ENCODE measurements around the gene TOPBP1.

The TOPBP1 gene

DNA sequence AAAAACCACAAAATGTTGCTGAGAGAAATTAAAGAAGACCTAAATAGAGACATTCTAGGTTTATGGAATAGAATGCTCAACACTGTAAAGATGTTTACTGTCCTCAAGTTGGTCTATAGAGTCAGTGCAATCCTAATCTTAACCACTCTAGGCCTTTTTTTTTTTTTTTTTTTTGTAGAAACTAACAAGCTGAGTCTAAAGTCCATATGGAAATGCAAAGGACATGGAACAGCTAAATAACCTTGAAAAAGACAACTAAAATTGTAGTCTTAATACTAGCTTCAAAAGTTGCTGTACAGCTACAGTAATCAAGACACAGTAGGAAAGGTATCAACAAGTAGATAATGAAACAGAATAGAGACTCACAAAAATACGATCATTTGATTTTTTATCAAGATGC, 55.4 kb downstream of the TOPBP1 start:
- DNase-seq, result no peak

DNA sequence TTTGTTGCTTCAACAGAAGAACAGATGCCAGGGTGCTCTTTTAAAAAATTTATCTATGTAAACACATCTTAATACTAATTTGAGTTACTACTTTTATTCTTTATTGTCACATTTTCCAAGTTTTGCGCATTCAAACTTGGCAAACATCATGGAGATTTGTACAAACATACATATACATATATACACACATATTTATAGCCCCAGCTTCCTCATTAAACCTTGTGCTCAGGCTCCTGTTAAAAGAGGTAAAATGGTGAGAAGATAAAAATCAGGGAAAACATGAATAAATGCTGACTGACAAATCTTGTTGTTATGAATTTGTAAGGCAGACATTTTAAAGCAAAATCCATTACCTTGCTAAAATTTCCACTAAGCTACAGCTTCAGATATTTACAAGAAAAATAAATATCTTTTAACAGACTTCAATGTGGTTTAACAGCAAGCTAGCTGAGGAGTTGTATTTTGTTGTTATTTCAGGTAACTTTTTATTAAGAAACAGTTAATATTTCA, 61.1 kb downstream of the TOPBP1 start:
- no peak for DNase-seq

DNA sequence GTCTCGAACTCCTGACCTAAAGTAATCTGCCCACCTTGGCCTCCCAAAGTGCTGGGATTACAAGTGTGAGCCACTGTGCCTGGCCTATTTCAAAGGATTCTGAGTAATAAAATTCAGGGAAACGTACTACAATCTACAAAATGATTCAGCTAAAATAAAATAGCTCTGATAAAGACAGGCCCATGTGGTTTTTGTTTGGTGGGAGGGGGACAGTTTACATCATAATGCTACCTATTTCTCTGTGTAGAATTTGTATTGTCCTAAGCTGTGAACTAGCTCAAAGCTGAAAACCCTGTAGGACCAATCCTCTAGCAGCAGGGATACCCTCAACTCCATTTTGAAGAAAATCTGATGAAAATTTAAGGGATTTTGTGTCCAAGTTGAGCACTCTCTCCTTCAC, 62.5 kb downstream of the TOPBP1 start:
- no peak for DNase-seq

DNA sequence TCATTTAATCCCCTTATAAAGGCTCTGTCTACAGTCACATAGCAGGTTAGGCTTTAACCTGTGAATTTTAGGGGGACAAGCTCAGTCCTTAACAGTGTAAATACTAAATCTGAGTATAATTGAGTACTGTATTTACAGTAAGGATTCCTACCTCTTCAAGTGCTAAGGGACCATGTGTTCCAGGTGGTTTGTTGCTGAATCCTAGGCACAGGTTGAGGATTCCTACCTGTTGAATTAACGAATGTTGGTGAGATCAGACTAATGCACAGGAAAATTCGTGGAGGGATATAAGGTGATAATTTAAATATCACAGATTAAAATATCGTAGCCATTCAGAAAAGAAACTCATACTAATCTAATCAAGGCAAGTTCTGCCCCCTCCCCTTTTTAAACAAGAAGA, 63.3 kb downstream of the TOPBP1 start:
- no peak for DNase-seq

DNA sequence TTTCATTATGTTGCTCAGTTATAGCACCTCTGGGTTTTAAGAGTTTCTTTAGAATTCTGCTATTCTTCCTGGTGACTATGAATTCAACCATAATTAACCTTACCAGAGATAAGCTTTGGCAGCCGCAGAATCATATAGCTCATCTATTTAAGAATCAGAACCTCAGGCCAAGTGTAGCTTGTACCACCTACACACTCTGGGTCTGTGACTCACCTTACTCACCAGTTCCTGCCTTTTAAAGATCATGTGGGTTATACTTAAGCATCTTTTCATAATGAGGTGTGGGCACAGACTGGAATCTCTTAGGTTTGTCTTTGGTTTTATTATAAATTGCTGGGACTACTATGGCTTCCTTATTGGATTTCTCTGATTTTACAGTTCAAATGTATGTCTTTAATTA, 66.4 kb downstream of the TOPBP1 start:
- no peak for DNase-seq

DNA sequence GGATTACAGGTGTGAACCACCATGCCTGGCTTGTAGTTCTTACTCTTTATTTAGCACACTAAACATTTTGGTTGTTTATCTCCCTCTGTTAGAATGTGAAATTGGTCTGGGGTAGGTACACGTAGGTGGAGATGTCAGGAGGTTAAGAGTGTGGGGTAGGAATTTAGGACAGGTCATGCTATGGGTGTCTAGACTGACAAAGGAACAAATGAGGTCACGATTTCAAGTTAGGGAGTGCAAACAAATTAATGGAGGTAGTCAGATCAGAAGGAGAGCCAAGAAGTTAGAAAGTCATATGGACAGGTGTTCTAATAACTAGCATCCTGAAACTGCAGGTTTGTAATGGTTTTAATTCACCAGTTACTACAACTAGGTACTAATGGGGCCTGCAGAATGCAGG, 68.5 kb downstream of the TOPBP1 start:
- DNase-seq, result no peak

DNA sequence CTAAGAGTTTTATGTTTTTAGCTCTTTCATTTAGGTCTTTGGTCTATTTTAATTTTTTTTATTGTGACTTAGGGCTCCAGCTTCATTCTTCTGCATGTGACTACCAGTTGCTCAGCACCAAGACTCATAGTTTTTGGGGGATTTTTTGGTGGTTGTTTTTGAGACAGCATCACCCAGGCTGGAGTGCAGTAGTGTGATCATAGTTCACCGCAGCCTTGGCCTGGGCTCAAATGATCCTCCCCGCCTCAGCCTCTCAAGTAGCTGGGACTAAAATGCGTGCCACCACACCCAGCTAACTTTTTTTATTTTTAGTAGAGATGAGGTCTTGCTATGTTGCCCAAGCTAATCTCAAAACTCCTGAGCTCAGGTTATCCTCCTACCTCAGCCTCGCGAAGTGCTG, 68.9 kb downstream of the TOPBP1 start:
- DNase-seq, result no peak

DNA sequence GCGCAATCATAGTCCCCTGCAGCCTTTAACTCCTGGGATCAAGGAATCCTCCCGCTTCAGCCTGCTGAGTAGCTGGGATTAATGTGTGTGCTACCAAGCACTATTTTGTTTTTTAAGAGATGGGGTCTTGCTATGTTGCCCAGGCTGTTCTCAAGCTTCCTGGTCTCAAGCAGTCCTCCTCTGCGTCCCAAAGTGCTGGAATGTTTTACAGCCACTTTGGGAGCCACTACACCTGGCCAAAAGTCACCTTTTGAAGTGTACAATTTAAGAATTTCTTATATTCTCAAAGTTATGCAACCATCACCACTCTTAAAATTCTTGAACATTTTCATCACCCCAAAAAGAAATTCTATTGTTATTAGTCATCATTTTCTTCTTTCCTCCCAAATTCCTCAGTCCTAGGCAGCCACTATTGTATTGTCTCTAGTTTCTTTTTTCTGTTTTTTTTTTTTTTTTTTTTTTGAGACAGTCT, 70.4 kb downstream of the TOPBP1 start:
- DNase-seq, result no peak

DNA sequence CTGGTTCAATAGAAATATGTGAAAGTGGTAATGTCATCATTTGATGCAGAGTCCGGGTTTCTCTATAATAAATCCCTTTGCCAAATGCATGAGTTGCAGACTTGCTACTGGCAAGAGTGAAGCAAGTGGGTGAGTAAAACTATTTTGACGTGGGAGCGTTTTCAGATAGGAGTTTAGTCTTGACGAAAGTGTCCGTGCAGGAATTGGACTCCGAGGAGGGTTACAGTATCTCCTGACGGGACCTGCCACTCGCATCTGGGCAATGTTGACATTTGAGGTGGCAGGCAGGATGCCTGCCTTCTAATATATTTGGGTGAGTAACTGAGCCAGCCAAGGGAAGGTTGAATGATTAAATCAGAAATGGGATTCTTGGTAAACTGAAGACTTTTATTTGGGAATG, 72.2 kb downstream of the TOPBP1 start:
- DNase-seq, result no peak

DNA sequence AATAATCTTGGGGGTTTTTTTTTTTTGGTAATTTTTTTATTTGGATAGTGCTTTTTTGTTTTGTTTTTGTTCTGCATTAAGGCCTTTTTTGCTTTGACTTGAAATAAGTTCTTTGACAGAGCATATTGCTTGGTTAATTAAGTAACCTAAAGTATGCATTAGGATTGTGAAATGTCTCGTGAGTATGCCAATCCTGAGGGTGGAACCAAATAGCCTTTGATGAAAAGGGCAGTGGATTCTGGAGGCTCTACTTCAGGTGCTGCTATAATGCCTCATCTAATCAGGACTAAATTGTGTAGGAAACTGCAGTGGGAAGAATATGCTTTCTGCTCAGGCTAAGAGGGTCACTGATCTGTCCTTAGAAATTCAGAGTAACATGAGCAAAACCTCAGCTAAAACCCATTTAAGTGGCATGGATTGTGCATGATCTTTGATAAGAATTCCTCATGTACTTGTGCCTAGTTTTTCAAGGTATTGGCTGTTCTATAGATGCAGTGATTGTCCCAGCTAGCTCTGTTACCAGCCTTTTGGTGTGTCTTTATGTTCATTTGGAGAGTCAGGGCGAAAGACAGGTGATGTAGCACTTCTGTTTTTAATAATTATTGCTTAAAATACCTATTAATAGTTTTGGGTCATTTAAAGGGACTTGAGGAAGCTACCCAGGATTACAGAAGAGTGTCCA, 72.8 kb downstream of the TOPBP1 start:
- DNase-seq, result no peak

DNA sequence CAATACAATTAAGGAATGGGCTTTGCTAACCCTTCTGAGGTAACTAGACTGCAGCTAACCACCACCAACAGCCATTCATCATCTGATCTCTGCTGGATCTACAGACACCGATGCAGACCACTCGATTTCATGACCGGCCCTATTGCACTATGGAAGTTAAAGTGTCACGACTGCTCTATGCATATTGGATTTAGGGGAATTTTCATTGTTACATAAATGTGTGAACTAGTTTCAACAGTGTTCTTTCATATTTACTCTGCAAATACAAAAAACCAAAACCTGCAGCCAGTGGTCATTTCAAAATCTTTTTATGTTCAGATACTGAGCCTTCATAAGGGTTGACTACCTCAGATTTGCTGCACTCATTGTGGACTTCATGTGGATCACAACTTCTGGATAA, 73.7 kb downstream of the TOPBP1 start:
- DNase-seq, result no peak

DNA sequence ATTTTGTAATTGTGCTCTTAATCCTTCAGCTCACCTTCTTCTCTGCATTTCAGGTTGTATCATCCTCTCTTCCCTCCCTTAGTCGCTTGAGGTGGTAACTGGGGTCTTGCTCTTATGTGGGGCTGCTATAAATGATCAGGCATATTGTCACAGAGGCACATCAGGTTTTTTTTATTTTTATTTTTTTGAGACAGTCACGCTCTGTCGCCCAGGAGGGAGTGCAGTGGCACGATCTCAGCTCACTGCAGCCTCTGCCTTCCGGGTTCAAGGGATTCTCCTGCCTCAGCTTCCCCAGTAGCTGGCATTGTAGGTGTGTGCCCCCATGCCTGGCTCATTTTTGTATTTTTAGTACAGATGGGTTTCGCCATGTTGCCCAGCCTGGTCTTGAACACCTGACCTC, 78.3 kb downstream of the TOPBP1 start:
- no peak for DNase-seq

DNA sequence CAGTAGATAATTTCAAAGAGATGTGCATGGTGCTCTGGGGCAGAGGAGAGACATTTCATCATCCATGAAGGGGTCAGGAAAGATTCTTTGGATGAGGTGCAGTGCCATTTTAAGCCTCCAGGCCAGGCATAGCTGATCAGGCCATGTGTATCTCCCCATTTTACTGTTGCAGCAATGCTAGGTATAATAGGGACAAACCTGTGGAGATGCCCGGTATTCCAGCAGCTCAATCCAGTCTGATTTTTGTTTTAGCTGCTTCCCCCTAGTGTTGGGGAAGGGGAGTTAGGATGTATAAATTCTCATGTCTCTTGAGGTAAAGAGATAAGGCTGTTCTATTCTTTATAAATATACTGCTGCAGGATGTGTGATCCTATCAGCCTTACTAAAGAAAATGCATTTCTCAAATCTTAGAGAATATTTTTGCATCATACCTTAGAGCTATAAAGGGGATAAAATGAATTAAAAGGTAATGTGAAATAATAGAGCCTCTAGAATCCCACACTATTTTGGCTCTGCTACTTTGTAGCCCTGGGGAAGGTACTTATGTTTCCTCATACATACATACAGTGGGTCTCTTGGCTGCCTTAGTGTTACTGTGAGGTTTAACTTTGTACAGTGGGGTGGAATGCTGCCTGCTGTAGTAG, 83.1 kb downstream of the TOPBP1 start:
- DNase-seq, result no peak

DNA sequence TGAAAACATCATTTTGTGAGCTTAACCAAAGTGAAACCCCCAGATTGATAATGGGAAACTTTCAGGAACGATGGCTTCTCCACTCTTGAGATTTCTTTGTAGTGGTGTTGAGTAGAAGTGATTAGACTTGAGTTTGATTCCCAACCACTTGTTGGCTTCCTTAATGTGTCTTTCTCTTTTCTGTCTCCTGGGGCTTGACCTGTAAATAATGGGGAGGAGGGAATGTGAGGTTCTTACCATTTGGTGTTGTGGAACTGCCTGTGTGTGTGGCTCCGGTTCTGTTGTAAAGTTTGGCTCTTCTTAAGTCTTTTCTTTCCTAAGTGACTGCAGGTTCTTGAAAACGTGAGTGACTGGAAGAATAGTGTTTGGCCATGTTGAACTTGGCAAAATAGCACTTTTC, 85.6 kb downstream of the TOPBP1 start:
- no peak for DNase-seq

DNA sequence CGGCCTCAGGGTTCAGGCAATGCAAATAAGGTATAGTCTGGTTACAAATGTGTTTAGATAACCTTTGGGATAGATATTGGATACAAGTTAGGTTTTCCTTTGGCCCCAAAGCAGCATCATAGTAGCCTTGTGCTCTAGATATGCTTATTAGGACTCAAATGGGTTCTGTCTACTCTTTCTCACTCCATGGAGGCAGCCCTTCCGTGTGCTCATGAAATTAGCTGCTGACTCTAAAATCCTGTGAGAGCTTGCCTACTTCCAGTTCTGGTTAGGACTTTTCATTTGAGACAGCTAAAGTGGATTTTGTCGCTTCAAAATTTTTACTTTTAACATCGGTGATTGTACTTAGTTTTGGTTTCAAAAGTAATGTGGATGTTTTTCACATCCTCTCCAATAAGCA, 86.7 kb downstream of the TOPBP1 start:
- DNase-seq, result no peak

DNA sequence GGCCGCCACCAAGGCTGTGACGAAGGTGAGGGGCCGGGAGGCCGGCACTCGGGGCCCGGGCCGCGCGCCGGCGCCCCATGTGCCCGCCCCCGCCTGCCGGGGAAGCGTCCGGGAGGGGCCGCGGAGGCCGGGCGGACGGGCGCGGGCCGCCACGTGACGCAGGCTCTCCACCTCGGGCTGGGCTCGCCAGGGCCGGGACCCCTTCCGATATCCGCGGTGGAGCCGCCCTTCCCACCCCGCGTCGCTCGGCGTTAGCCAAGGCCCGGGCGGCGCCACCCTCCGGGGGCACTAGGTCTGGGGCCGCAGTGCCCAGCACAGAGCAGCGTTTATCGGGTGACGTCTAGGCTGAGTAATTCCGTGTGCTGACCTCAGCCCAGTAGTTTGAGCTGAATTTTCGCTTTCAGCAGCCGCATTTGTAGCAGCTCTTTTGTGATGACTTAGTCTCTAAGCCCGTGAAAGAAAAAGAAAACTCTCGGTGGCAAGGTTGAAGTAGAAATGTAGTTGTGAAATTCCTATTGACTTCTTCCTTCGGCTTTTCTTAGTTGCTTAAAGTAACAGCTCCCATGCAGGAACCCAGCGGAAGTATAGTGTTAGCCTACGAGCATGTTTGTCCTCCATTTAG, 87.4 kb downstream of the TOPBP1 start:
- no peak for DNase-seq

DNA sequence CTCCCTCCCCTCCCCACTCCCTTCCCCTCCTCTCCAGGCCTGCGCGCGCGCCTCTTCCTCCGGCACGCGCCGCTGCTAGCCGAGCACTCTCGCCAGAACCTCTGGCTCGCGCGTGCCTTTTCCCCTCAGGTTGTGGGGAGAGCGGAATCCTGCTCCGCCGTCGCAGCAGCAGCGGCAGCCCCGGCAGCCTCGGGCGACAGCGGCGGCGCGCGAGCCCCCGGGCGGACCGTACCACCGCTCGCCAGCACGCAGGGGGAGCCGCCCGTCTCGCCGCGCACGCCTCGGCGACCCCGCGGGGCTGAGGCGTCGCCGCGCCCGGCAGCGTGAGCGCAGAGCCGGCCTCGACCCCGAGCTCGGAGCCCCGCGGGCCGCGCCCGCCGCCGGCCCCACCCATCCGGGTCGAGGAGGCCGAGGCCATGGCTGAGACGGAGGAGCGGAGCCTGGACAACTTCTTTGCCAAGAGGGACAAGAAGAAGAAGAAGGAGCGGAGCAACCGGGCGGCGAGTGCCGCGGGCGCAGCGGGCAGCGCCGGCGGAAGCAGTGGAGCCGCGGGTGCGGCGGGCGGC, 88.0 kb downstream of the TOPBP1 start, which contains the start of gene CDV3:
CDV3 (plus strand) TSS at position 58 of the 566 bp plus-strand sequence; CDS start at position 417, 359 bp downstream.
- DNase-seq, result no peak

DNA sequence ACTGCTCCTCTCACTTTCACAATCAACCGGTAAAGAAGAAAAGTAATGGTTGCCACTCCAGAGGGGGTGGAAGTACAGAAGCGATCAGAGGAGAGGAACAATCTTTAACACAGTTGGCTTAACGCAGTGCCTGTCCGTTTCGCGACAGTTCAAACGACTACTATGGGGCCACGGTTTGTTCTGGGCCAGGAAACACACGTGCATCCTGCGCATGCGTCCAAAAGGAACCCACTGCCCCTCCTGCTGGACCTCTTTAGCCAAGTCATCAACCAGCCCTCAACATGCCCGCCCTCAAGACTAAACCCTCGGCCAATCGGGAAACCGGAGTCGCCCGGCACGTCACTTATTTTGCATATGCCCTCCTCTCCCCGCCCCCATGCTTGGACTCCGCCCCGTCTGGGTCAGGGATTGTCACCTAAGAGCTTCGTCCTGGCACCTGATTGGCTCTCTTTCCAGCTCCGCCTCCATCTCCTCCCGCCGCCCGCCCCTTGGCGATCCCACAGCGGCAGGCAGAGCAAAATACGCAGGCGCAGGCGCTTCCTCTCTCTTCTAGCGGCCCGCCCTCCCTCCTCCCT, 88.6 kb downstream of the TOPBP1 start:
- no peak for DNase-seq

DNA sequence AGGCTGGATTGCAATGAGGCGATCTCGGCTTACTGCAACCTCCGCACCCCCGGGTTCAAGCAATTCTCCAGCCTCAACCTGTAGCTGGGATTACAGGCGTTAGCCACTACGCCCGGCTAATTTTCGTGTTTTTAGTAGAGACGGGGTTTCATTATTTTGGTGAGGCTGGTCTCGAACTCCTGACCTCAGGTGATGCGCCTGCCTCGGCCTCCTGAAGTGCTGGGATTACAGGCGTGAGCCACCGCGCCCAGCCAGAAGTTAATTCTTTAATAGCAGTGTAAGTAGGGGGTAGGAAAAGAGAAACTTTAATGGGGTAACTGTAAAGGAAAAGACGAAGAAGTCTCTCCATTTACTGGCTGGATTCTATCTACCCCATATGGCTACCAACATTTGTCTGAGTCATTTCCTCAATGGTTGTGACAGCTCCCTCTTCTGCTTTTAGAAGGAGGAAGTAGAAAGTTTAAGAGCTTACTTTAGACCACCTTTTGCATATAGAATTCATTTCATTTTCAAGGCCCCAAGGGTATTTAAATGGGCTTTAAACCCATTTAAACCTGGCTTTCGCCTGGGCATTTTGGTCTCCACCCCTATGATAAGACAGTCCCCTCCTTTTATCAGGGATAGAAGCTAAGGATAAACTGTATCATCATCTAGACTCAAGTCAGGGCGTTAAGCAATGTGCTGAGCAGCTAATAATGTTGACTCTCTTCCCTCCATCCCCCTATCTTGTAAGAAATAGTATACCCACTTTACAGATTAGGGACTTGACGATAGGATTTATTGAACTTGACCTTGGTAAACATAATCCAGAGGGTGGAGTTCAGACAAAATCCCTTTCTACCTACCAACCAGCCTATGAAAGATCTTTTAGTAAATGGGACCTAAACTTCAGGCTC, 89.3 kb downstream of the TOPBP1 start:
- no peak for DNase-seq

DNA sequence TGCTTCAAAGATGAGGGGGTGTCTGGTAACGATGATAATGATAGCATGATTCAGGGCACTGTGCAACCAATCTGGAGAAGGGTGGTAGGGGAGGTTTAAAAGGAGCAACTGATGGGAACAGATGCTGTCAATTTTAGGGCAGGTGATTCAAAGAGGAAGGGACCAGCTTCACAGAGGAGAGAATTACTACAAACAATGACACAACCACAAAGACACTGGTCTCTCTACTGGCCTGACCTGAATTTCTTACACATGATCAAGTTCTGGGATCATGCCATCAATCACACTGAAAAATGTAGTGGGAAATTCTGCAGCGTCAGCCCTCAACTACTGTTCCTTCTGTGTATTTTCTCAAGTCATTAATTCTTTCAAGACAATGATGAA, 90.8 kb downstream of the TOPBP1 start:
- no peak for DNase-seq

DNA sequence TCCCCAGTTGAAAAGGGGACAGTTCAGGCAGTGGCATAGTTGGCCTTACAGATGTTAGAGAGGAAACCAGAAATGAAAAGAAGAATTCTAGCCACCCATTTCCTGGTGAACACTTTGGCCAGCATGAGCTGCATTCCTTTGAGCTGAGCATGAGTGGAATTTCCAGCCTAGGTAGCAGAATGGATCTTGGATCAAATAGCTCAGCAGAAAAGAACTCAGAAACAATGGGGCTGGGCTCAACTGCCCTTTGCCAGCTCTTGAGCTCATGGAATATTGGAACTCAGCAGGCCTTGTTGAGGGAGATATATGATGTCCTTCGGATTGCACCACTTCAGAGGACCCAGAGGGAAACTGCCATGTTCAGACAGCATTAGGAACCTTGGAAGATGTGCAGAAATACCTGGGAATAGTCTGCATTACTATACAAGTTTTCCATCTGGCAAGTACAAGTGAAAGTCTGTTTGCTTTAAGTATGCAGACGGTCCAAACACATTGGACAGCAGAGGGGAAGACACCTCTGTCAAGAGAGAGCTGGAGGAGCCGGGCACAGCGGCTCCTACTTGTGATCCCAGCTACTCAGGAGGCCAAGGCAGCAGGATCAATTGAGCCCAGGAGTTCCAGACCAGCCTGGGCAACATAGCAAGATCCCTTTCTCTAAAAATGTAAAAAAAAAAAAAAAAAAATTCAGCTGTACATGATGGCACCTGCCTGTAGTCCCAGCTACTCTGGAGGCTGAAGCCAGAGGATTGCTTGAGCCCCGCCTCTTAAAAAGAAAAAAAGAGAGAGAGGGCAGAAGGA, 91.4 kb downstream of the TOPBP1 start:
- DNase-seq, result no peak
